ENCODE measurements around the gene WWP2. TPM values are rescaled to one million over a fixed set of nuclear protein-coding genes. Genes with fewer than 3 reads are reported as not detected.

WWP2 gene
- polyA plus RNA-seq, 1 donor (not counting 4 experiments of a cell fraction or from before 2014, with no cell fraction given): 6.9 TPM

GRCh38 chr16:69859105-69859989 lies 97.2 kb downstream of the WWP2 start:
- H3K4me1 ChIP-seq (ENCODE audit: control insufficient read depth, extremely low read depth, insufficient read depth, low read length): no peaks in the 10 kb centered on the region
- H3K4me3 ChIP-seq (ENCODE audit: control insufficient read depth in 2 of 3, extremely low read depth in 1 of 3, insufficient read depth in 2 of 3, low read depth in 1 of 3, low read length in 3 of 3): no peak overlapping the region
- H3K9me3 ChIP-seq (ENCODE audit: control insufficient read depth, low read depth, low read length): no peaks in the 10 kb centered on the region
- no peaks in the 10 kb centered on the region for H3K27me3 ChIP-seq (ENCODE audit: control insufficient read depth, extremely low read depth, insufficient read depth, low read length)
- H3K27ac ChIP-seq (ENCODE audit: control insufficient read depth, insufficient read depth, low read length): no peak overlapping the region
- H3K79me2 ChIP-seq (ENCODE audit: control insufficient read depth, insufficient read depth, low read length): no peaks in the 10 kb centered on the region
- FAIRE-seq (no peak), DNase-seq (ENCODE audit: low read depth, low spot score) (no peak)
- dilution Hi-C loops (cut with MboI; ENCODE audit: extremely low pct_ligation_motif_present, low sequenced_read_pairs): no loop called here
- H2AFZ ChIP-seq (ENCODE audit: control insufficient read depth, low read length): no peak overlapping the region
- no peak overlapping the region for H3K9ac ChIP-seq (ENCODE audit: control insufficient read depth, extremely low read depth, insufficient read depth, low read length)
- TF ChIP-seq EZH2 (IDR thresholded peaks at IDR 0.05; ENCODE audit: low read length) (no peak), CTCF (optimal IDR thresholded peaks at IDR 0.05 in 1 of 3, IDR thresholded peaks at IDR 0.05 in 1 of 3, conservative IDR thresholded peaks at IDR 0.05 in 1 of 3; ENCODE audit: extremely low read depth in 1 of 3, insufficient read depth in 2 of 3, low read length in 3 of 3) (peak in 2 of 3 experiments; percentile 40 to 56)
- no peaks in the 10 kb centered on the region for H3K9me1 ChIP-seq (ENCODE audit: control insufficient read depth, extremely low read depth, insufficient read depth, low read length)
- no peaks in the 10 kb centered on the region for H3K36me3 ChIP-seq (ENCODE audit: control insufficient read depth in 2 of 2, extremely low read depth in 1 of 2, insufficient read depth in 2 of 2, low read length in 2 of 2)
- no peak overlapping the region for H3K4me2 ChIP-seq (ENCODE audit: control insufficient read depth, extremely low read depth, insufficient read depth, low read depth, low read length)
- no peaks in the 10 kb centered on the region for H4K20me1 ChIP-seq (ENCODE audit: control insufficient read depth, extremely low read depth, insufficient read depth, low read length)

GRCh38 chr16:69860233-69861231 lies 98.4 kb downstream of the WWP2 start:
- Histone ChIP-seq H3K27ac (ENCODE audit: control insufficient read depth, insufficient read depth, low read length) (no peak overlapping the region), H3K4me2 (ENCODE audit: control insufficient read depth, extremely low read depth, insufficient read depth, low read depth, low read length) (no peak overlapping the region), H2AFZ (ENCODE audit: control insufficient read depth, low read length) (no peak overlapping the region), H3K79me2 (ENCODE audit: control insufficient read depth, insufficient read depth, low read length) (no peaks in the 10 kb centered on the region), H3K9ac (ENCODE audit: control insufficient read depth, extremely low read depth, insufficient read depth, low read length) (no peak overlapping the region), H3K4me3 (ENCODE audit: control insufficient read depth in 2 of 3, extremely low read depth in 1 of 3, insufficient read depth in 2 of 3, low read depth in 1 of 3, low read length in 3 of 3) (no peak overlapping the region), H3K9me3 (ENCODE audit: control insufficient read depth, low read depth, low read length) (no peaks in the 10 kb centered on the region), H3K9me1 (ENCODE audit: control insufficient read depth, extremely low read depth, insufficient read depth, low read length) (no peaks in the 10 kb centered on the region), H3K27me3 (ENCODE audit: control insufficient read depth, extremely low read depth, insufficient read depth, low read length) (no peaks in the 10 kb centered on the region), H3K36me3 (ENCODE audit: control insufficient read depth in 2 of 2, extremely low read depth in 1 of 2, insufficient read depth in 2 of 2, low read length in 2 of 2) (no peaks in the 10 kb centered on the region), H3K4me1 (ENCODE audit: control insufficient read depth, extremely low read depth, insufficient read depth, low read length) (no peaks in the 10 kb centered on the region), H4K20me1 (ENCODE audit: control insufficient read depth, extremely low read depth, insufficient read depth, low read length) (no peaks in the 10 kb centered on the region)
- DNase-seq (ENCODE audit: low read depth, low spot score) (no peak), FAIRE-seq (no peak)
- no peak for TF ChIP-seq EZH2 (IDR thresholded peaks at IDR 0.05; ENCODE audit: low read length)
- TF ChIP-seq CTCF (optimal IDR thresholded peaks at IDR 0.05 in 1 of 3, IDR thresholded peaks at IDR 0.05 in 1 of 3, conservative IDR thresholded peaks at IDR 0.05 in 1 of 3; ENCODE audit: extremely low read depth in 1 of 3, insufficient read depth in 2 of 3, low read length in 3 of 3): no peak
- dilution Hi-C loops (cut with MboI; ENCODE audit: extremely low pct_ligation_motif_present, low sequenced_read_pairs): no loop called here

All from keratinocyte (primary cell).